Sigmoid colon (tissue), 7 donors: ENCODE measurements around the gene NR1H2. TPM values are rescaled to one million over a fixed set of nuclear protein-coding genes. Genes with fewer than 3 reads are reported as not detected.

Source experiments
- DNase-seq: peaks from one replicate; pipeline ENCODE4 v3.0.0-alpha.2; 2019
- H3K27ac ChIP-seq, 4 donors: fragments of 200-600 bp; sonication (generic); one replicate each; pipeline ENCODE4 v1.5.1; 2016 to 2019; ENCODE audit warnings: mild to moderate bottlenecking in 1 of 4
- H3K27me3 ChIP-seq, 3 donors: fragments of 200-600 bp; sonication (generic); one replicate each; pipeline ENCODE4 v1.5.1; 2019; ENCODE audit warnings: mild to moderate bottlenecking in 1 of 3
- H3K36me3 ChIP-seq, 4 donors: fragments of 200-600 bp; sonication (generic); one replicate each; pipeline ENCODE4 v1.5.1; 2016 to 2019
- H3K4me1 ChIP-seq, 4 donors: fragments of 200-600 bp; sonication (generic); one replicate each; pipeline ENCODE4 v1.5.1; 2017 to 2019
- H3K4me3 ChIP-seq, 4 donors: fragments of 200-600 bp; sonication (generic); one replicate each; pipeline ENCODE4 v1.5.1; 2017 to 2019; ENCODE audit warnings: mild to moderate bottlenecking in 2 of 4, moderate library complexity in 1 of 4
- H3K9me3 ChIP-seq, 4 donors: fragments of 200-600 bp in 3 of 4; sonication (generic) in 3 of 4; one replicate each; pipeline versions ENCODE4 v1.5.1 to v1.6.1; 2013 to 2019
- CTCF ChIP-seq, 4 experiments: fragments of 450-650 bp in 3 of 4; fragments of 200-600 bp in 1 of 4; IDR thresholded peaks; one replicate each; pipeline ENCODE4 v1.5.1; 2016 to 2019; ENCODE audit warnings: antibody characterized with exemption in 4 of 4, mild to moderate bottlenecking in 3 of 4, moderate library complexity in 2 of 4
- EP300 ChIP-seq, 4 donors: sonication (generic); formaldehyde crosslinking; IDR thresholded peaks; one replicate each; pipeline ENCODE4 v1.6.1; 2017; ENCODE audit warnings: antibody characterized with exemption in 4 of 4
- POLR2A ChIP-seq, 2 donors: fragments of 450-650 bp; IDR thresholded peaks; one replicate each; pipeline ENCODE4 v1.6.1; 2016; ENCODE audit warnings: antibody characterized with exemption in 2 of 2, mild to moderate bottlenecking in 2 of 2, moderate library complexity in 2 of 2
- POLR2AphosphoS5 ChIP-seq, 4 donors: sonication (generic); formaldehyde crosslinking; IDR thresholded peaks; one replicate each; pipeline ENCODE4 v1.6.1; 2017; ENCODE audit warnings: antibody characterized with exemption in 4 of 4
- WGBS, 2 donors: extraction: QIAGEN DNeasy Blood & Tissue Kit; methylation state at CpG; one replicate each; pipeline ENCODE4 v1.1.7; 2013; 5-methylcytosine and 5-hydroxymethylcytosine counted together
- intact Hi-C: fragments of 100-400 bp; cut with DNase I; formaldehyde crosslinking; loops from one replicate; pipeline ENCODE4 v1.15.1; 2023
- polyA plus RNA-seq, 3 donors: library from polyadenylated mRNA; stranded (reverse); fragments of 200-250 nt; gene quantifications; one replicate each; pipeline ENCODE4 v1.2.3, GENCODE V29; 2013
- total RNA-seq, 4 donors: library from RNA; depleted of rRNA; stranded (reverse); fragments of >200 nt; gene quantifications; one replicate each; pipeline ENCODE4 v1.1.0, GENCODE V29; 2016
- donor health status: healthy with polysubstance abuse.
- donor health status: Bipolar disorder and iron deficiency.
- donor health status: healthy.

Gene NR1H2
- total and polyA plus RNA-seq, 7 donors: 58.9 to 143 (median 92.5) TPM

DNA sequence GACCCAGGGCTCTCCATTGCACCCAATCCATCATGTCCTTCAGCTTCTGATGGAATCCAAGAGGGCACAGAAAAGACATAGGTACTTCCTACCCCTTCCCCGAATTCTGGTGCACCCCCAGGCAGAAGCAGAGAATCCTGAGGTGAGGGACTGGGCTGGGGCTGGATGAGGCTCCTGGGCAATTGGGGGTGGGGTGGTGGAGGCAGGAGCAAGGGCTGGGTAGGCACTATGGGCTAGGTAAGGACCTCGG lies 44.3 kb upstream of the NR1H2 start:
- intact Hi-C loops: no loop called here
- H3K27me3 ChIP-seq: peaks cover 44 to 80% (median 73%) of the 10 kb centered on the region in 3 donors
- H3K4me3 ChIP-seq: no peak overlapping the region
- H3K9me3 ChIP-seq: no peaks in the 10 kb centered on the region
- no peak for DNase-seq
- WGBS, 2 donors: 17% methylated on average over 2 of the region's 2 CpGs
- H3K36me3 ChIP-seq: no peaks in the 10 kb centered on the region
- H3K4me1 ChIP-seq: peaks cover 0 to 37% (median 34%) of the 10 kb centered on the region in 4 donors
- TF ChIP-seq CTCF (IDR thresholded peaks at IDR 0.05): no peak
- H3K27ac ChIP-seq: no peak overlapping the region

- TF ChIP-seq POLR2AphosphoS5 (IDR thresholded peaks at IDR 0.05) (no peak), CTCF (IDR thresholded peaks at IDR 0.05) (no peak), POLR2A (IDR thresholded peaks at IDR 0.05) (no peak), EP300 (IDR thresholded peaks at IDR 0.05) (no peak)
- peak overlapping the region in 3 of 4 donors; percentile 12 to 69 (median 51) for H3K27ac ChIP-seq
- peaks cover 0 to 37% (median 34%) of the 10 kb centered on the region in 4 donors for H3K4me1 ChIP-seq
- peak overlapping the region in 3 of 4 donors; percentile 37 to 46 (median 44) for H3K4me3 ChIP-seq
- H3K9me3 ChIP-seq: no peaks in the 10 kb centered on the region
- WGBS, 2 donors: 8 to 9% methylated on average over 20 of the region's 20 CpGs
- no peak for DNase-seq
- no peaks in the 10 kb centered on the region for H3K36me3 ChIP-seq
- intact Hi-C loops: no loop called here
- H3K27me3 ChIP-seq: peaks cover 40 to 74% (median 68%) of the 10 kb centered on the region in 3 donors
These were observed 43.8 kb upstream of the NR1H2 start for GRCh38 chr19:50332244-50333038.

- Histone ChIP-seq H3K4me3 (peak overlapping the region; percentile 5 to 46 (median 40)), H3K27me3 (peaks cover 33 to 66% (median 60%) of the 10 kb centered on the region in 3 donors), H3K4me1 (peaks cover 0 to 37% (median 34%) of the 10 kb centered on the region in 4 donors), H3K9me3 (no peaks in the 10 kb centered on the region), H3K27ac (peak overlapping the region; percentile 30 to 69 (median 54)), H3K36me3 (no peaks in the 10 kb centered on the region)
- peak; percentile 91 for DNase-seq
- no peak for TF ChIP-seq CTCF (IDR thresholded peaks at IDR 0.05)
- TF ChIP-seq POLR2AphosphoS5 (IDR thresholded peaks at IDR 0.05): no peak
- intact Hi-C loops: no loop called here
- 1% methylated on average over 34 of the region's 34 CpGs for WGBS, 2 donors
These were observed 43.0 kb upstream of the NR1H2 start for GRCh38 chr19:50333235-50333736.

GRCh38 chr19:50333737-50334617 lies 42.3 kb upstream of the NR1H2 start:
- no peaks in the 10 kb centered on the region for H3K36me3 ChIP-seq
- peak overlapping the region; percentile 5 to 46 (median 40) for H3K4me3 ChIP-seq
- peak overlapping the region; percentile 30 to 69 (median 54) for H3K27ac ChIP-seq
- H3K9me3 ChIP-seq: no peaks in the 10 kb centered on the region
- intact Hi-C loops: no loop called here
- peaks cover 0 to 37% (median 32%) of the 10 kb centered on the region in 4 donors for H3K4me1 ChIP-seq
- 13 to 14% methylated on average over 54 of the region's 54 CpGs for WGBS, 2 donors
- TF ChIP-seq EP300 (IDR thresholded peaks at IDR 0.05) (no peak), CTCF (IDR thresholded peaks at IDR 0.05) (no peak), POLR2AphosphoS5 (IDR thresholded peaks at IDR 0.05) (peak; percentile 41 to 81 (median 62)), POLR2A (IDR thresholded peaks at IDR 0.05) (peak in 1 of 2 donors; percentile 13)
- peaks cover 30 to 62% (median 56%) of the 10 kb centered on the region in 3 donors for H3K27me3 ChIP-seq
- DNase-seq: peak; percentile 74
